ENCODE data around the gene SPNS2. TPM values are rescaled to one million over a fixed set of nuclear protein-coding genes. Genes with fewer than 3 reads are reported as not detected.

SPNS2 gene
- total and polyA plus RNA-seq, 2 experiments from 2014 or later, result 1.7 to 2.3 TPM

- DNase-seq (ENCODE audit: low spot score) (no peak), ATAC-seq (no peak)
- Histone ChIP-seq H3K4me3 (no peak overlapping the region), H3K27me3 (ENCODE audit: insufficient read depth) (no peaks in the 10 kb centered on the region), H3K36me3 (ENCODE audit: insufficient read depth) (no peaks in the 10 kb centered on the region), H3F3A (replicated peaks; ENCODE audit: low read depth) (no peaks in the 10 kb centered on the region), H3K27ac (ENCODE audit: low read depth) (no peak overlapping the region), H4K20me1 (replicated peaks; ENCODE audit: insufficient read depth) (no peaks in the 10 kb centered on the region), H3K79me2 (replicated peaks; ENCODE audit: insufficient read depth) (no peaks in the 10 kb centered on the region), H3K9me2 (ENCODE audit: insufficient read depth) (no peaks in the 10 kb centered on the region), H2AFZ (no peak overlapping the region), H3K4me2 (no peak overlapping the region), H3K4me1 (ENCODE audit: insufficient read depth) (no peaks in the 10 kb centered on the region)
- Mint-ChIP-seq H3K27ac (no peak overlapping the region), H3K9me3 (no peaks in the 10 kb centered on the region; the same call in 2 of the 3 replicates), H3K4me1 (peaks cover 7% of the 10 kb centered on the region; the same call in 2 of the 3 replicates), H3K4me3 (no peak overlapping the region), H3K27me3 (ENCODE audit: insufficient read depth, low read depth, poor library complexity) (peaks cover 21% of the 10 kb centered on the region), H3K36me3 (ENCODE audit: low read depth) (no peaks in the 10 kb centered on the region)
- TF ChIP-seq NANOG (IDR thresholded peaks at IDR 0.05; ENCODE audit: borderline replicate concordance) (no peak), CREB1 (CRISPR knock-in tag; IDR thresholded peaks at IDR 0.05; ENCODE audit: low read depth) (no peak), ZNF114 (CRISPR knock-in tag; IDR thresholded peaks at IDR 0.05) (no peak), ZNF462 (CRISPR knock-in tag; IDR thresholded peaks at IDR 0.05) (no peak), JUNB (IDR thresholded peaks at IDR 0.05; ENCODE audit: unreplicated experiment) (no peak), POLR2AphosphoS5 (IDR thresholded peaks at IDR 0.05; ENCODE audit: low read depth) (no peak), STAT1 (IDR thresholded peaks at IDR 0.05; ENCODE audit: unreplicated experiment) (no peak), ETS1 (IDR thresholded peaks at IDR 0.05) (no peak), REST (IDR thresholded peaks at IDR 0.05; ENCODE audit: unreplicated experiment) (no peak), EZH2 (IDR thresholded peaks at IDR 0.05; ENCODE audit: low read depth, unreplicated experiment) (no peak), CTCF (conservative IDR thresholded peaks at IDR 0.05; ENCODE audit: low read depth in 2 of 2) (no peak), EZH2phosphoT487 (IDR thresholded peaks at IDR 0.05; ENCODE audit: unreplicated experiment) (no peak), ZNF331 (CRISPR knock-in tag; IDR thresholded peaks at IDR 0.05; ENCODE audit: low read depth) (no peak)
Observed at GRCh38 chr17:4511199-4511932, 12.7 kb downstream of the SPNS2 start.

Data from GM23338 (cell line).